ENCODE data around the gene CPEB1.

- TF ChIP-seq CTCF (IDR thresholded peaks at IDR 0.05; ENCODE audit: insufficient read depth, low read depth, low read length) (no peak), EZH2 (IDR thresholded peaks at IDR 0.05; ENCODE audit: insufficient read depth, low read length) (no peak)
Observed at GRCh38 chr15:82570721-82571508, 76.2 kb downstream of the CPEB1 start.
